GM23338 (cell line): ENCODE results near the gene TCERG1L. TPM values are rescaled to one million over a fixed set of nuclear protein-coding genes. Genes with fewer than 3 reads are reported as not detected.

Experiments
- ATAC-seq: fragments of 200-7000 bp; cut with Tn5 transposase; 3 replicates; pipeline ENCODE4 v1.9.1; 2020
- DNase-seq: peaks from one replicate; pipeline ENCODE4 v3.0.0-alpha.2; 2015; ENCODE audit warnings: low spot score
- H2AFZ ChIP-seq: fragments of 200-600 bp; sonication (generic); 2 replicates; pipeline ENCODE4 v1.8.0; 2016; ENCODE audit warnings: antibody characterized with exemption, mild to moderate bottlenecking, moderate library complexity
- H3F3A ChIP-seq: fragments of 200-600 bp; sonication (generic); replicated peaks from 2 replicates; pipeline ENCODE4 v1.8.0; 2017; ENCODE audit warnings: antibody characterized with exemption, mixed run types, low read depth
- H3K27ac ChIP-seq: fragments of 200-600 bp; sonication (generic); 2 replicates; pipeline ENCODE4 v1.6.1; 2016; ENCODE audit warnings: low read depth
- H3K27me3 ChIP-seq: fragments of 200-600 bp; sonication (generic); 2 replicates; pipeline ENCODE4 v1.8.0; 2016; ENCODE audit warnings: mild to moderate bottlenecking, mixed run types, moderate library complexity; ENCODE audit not compliant: insufficient read depth
- H3K36me3 ChIP-seq: fragments of 200-600 bp; sonication (generic); 2 replicates; pipeline ENCODE4 v1.8.0; 2016; ENCODE audit warnings: mild to moderate bottlenecking; ENCODE audit not compliant: insufficient read depth
- H3K4me1 ChIP-seq: fragments of 200-600 bp; sonication (generic); 2 replicates; pipeline ENCODE4 v1.8.0; 2016; ENCODE audit warnings: mild to moderate bottlenecking, moderate library complexity; ENCODE audit not compliant: insufficient read depth
- H3K4me2 ChIP-seq: fragments of 200-600 bp; sonication (generic); 2 replicates; pipeline ENCODE4 v1.7.1; 2017; ENCODE audit warnings: mixed run types
- H3K4me3 ChIP-seq: fragments of 200-600 bp; sonication (generic); 2 replicates; pipeline ENCODE4 v1.6.1; 2016; ENCODE audit warnings: mixed run types
- H3K79me2 ChIP-seq: fragments of 200-600 bp; sonication (generic); replicated peaks from 2 replicates; pipeline ENCODE4 v1.8.0; 2017; ENCODE audit warnings: mild to moderate bottlenecking; ENCODE audit not compliant: insufficient read depth
- H3K9me2 ChIP-seq: fragments of 200-600 bp; sonication (generic); 2 replicates; pipeline ENCODE4 v1.8.0; 2017; ENCODE audit not compliant: insufficient read depth
- H4K20me1 ChIP-seq: fragments of 200-600 bp; sonication (generic); replicated peaks from 2 replicates; pipeline ENCODE4 v1.8.0; 2017; ENCODE audit warnings: mild to moderate bottlenecking; ENCODE audit not compliant: insufficient read depth
- H3K27ac Mint-ChIP-seq: 2 replicates; pipeline ENCODE4 v1.8.0; 2020; ENCODE audit warnings: inconsistent platforms, mild to moderate bottlenecking, moderate library complexity, mixed read lengths
- H3K27me3 Mint-ChIP-seq: 3 replicates; pipeline ENCODE4 v1.8.0; 2022; ENCODE audit warnings: low read depth, mild to moderate bottlenecking, moderate library complexity, mixed read lengths, inconsistent platforms; ENCODE audit not compliant: insufficient read depth, poor library complexity
- H3K36me3 Mint-ChIP-seq: 3 replicates; pipeline ENCODE4 v1.8.0; 2021; ENCODE audit warnings: low read depth, mild to moderate bottlenecking, inconsistent platforms, moderate library complexity, mixed read lengths
- H3K4me1 Mint-ChIP-seq: 3 replicates; pipeline ENCODE4 v1.8.0; 2020; ENCODE audit warnings: mild to moderate bottlenecking, inconsistent platforms, mixed read lengths
- H3K4me3 Mint-ChIP-seq: 3 replicates; pipeline ENCODE4 v1.8.0; 2021; ENCODE audit warnings: moderate library complexity, mild to moderate bottlenecking, inconsistent platforms, mixed read lengths
- H3K9me3 Mint-ChIP-seq: 3 replicates; pipeline ENCODE4 v1.8.0; 2020; ENCODE audit warnings: moderate library complexity, mild to moderate bottlenecking, inconsistent platforms, mixed read lengths
- CREB1 ChIP-seq: fragments of 250-450 bp; sonication (Bioruptor Pico); IDR thresholded peaks from 2 replicates; pipeline ENCODE4 v1.5.0; 2020; ENCODE audit warnings: low read depth, mild to moderate bottlenecking, moderate library complexity
- CTCF ChIP-seq, 2 experiments: fragments of 200-600 bp in 1 of 2; sonication (generic) in 1 of 2; conservative IDR thresholded peaks; 2 replicates each; pipeline versions ENCODE4 v1.5.1 to v1.6.1; 2016 to 2017; ENCODE audit warnings: antibody characterized with exemption in 2 of 2, low read depth in 2 of 2, mild to moderate bottlenecking in 2 of 2, moderate library complexity in 1 of 2
- EZH2 ChIP-seq: fragments of 200-600 bp; sonication (generic); IDR thresholded peaks from one replicate; pipeline ENCODE4 v1.8.0; 2017; ENCODE audit warnings: antibody characterized with exemption, mild to moderate bottlenecking, low read depth; ENCODE audit not compliant: unreplicated experiment
- EZH2phosphoT487 ChIP-seq: fragments of 200-600 bp; sonication (generic); IDR thresholded peaks from one replicate; pipeline ENCODE4 v1.8.1; 2018; ENCODE audit warnings: antibody characterized with exemption; ENCODE audit not compliant: unreplicated experiment
- NANOG ChIP-seq: IDR thresholded peaks from 2 replicates; pipeline ENCODE4 v1.6.1; 2016; ENCODE audit warnings: antibody characterized with exemption, borderline replicate concordance
- POLR2AphosphoS5 ChIP-seq: IDR thresholded peaks from 2 replicates; pipeline ENCODE4 v1.6.1; 2016; ENCODE audit warnings: antibody characterized with exemption, low read depth
- REST ChIP-seq: IDR thresholded peaks from one replicate; pipeline ENCODE4 v1.6.1; 2018; ENCODE audit warnings: antibody characterized with exemption; ENCODE audit not compliant: unreplicated experiment
- ZNF114 ChIP-seq: fragments of 250-450 bp; sonication (Bioruptor Pico); IDR thresholded peaks from 2 replicates; pipeline ENCODE4 v1.5.0; 2020; ENCODE audit warnings: mild to moderate bottlenecking, moderate library complexity
- polyA plus RNA-seq: library from polyadenylated mRNA; unstranded; fragments of >200 nt; fragmentation: Nextera tagmentation; extraction: Ambion mirVana; gene quantifications from 2 replicates; pipeline ENCODE4 v1.2.1, GENCODE V29; 2016
- total RNA-seq: library from RNA; depleted of rRNA; stranded (reverse); fragments of >200 nt; shearing (Covaris generic); gene quantifications from 2 replicates; pipeline ENCODE4 v1.2.3, GENCODE V29; 2014
- TF ChIP-seq, protein P1 (sequence below): IDR thresholded peaks from 2 replicates; pipeline ENCODE4 v1.6.1; 2016; ENCODE audit warnings: antibody characterized with exemption
- TF ChIP-seq, protein P2 (sequence below): fragments of 250-450 bp; sonication (Bioruptor Pico); IDR thresholded peaks from 2 replicates; pipeline ENCODE4 v1.5.0; 2020; ENCODE audit warnings: mild to moderate bottlenecking, moderate library complexity

Gene TCERG1L
- total and polyA plus RNA-seq, 2 experiments from 2014 or later = 3.9 to 5.5 TPM

DNA sequence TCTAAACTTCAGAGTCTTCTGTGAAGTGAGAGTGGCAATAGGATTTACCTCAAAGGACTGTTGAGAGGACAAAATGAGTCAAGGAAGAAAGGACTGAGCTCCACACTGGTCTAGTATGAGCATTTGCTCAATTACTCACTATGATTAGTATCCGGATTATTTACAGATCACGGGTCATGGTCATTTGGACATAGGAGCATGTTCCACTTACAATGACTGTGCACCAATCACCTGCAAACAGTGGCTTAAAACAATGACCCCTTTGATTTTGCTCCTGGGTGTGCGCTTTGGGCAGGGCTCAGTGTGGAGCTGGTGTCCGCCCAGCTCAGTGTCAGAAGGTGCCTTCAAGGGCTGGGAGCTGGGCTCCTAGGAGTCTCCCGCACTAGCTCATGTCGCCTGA is 225.4 kb downstream of the TCERG1L start (continued):
- TF ChIP-seq, protein P1, sequence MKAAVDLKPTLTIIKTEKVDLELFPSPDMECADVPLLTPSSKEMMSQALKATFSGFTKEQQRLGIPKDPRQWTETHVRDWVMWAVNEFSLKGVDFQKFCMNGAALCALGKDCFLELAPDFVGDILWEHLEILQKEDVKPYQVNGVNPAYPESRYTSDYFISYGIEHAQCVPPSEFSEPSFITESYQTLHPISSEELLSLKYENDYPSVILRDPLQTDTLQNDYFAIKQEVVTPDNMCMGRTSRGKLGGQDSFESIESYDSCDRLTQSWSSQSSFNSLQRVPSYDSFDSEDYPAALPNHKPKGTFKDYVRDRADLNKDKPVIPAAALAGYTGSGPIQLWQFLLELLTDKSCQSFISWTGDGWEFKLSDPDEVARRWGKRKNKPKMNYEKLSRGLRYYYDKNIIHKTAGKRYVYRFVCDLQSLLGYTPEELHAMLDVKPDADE = no peak

DNA sequence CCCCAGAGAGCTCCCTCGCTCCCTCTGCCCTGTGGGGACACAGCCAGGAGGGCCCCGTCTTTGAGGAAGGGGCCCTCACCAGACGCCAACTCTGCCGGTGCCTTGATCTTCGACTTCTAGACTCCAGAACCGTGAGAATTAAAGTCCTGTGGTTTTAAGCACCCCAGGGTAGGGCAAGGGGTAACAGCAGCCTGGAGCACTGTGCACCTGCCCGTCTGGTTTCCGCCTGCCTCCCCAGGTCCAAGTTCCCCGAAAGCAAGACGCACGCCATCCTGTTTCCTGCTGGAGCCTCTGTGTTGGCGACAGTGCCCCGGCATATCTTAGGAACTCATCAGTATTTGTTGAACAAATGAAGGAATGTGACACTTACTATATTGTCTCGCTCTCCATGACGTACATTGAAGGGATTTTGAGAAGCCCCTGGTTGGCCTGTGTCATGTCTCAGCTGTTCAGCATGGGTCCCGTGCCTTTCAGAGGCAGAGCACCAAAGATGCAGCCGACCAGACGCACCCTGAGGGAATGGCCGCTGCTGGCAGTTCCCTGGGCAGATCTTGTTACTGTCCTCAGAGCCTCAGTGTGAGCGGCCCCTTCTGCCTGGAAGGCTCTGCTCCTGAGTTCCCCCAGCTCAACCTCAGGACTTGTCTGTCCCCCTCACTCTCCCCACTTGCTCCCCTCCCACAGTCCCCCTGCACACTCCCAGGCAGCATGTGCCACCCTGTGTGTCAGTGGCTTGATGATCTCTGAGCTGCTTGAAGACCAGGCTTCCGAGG is 226.2 kb downstream of the TCERG1L start:
- H3K27me3 ChIP-seq = no peaks in the 10 kb centered on the region
- no peak for DNase-seq
- TF ChIP-seq CREB1 (CRISPR knock-in tag) (no peak), REST (no peak), ZNF114 (no peak), POLR2AphosphoS5 (no peak), EZH2 (no peak), CTCF (conservative IDR thresholded peaks at IDR 0.05; ENCODE audit: low read depth in 2 of 2) (no peak), NANOG (no peak), EZH2phosphoT487 (no peak)
- TF ChIP-seq, protein P2, sequence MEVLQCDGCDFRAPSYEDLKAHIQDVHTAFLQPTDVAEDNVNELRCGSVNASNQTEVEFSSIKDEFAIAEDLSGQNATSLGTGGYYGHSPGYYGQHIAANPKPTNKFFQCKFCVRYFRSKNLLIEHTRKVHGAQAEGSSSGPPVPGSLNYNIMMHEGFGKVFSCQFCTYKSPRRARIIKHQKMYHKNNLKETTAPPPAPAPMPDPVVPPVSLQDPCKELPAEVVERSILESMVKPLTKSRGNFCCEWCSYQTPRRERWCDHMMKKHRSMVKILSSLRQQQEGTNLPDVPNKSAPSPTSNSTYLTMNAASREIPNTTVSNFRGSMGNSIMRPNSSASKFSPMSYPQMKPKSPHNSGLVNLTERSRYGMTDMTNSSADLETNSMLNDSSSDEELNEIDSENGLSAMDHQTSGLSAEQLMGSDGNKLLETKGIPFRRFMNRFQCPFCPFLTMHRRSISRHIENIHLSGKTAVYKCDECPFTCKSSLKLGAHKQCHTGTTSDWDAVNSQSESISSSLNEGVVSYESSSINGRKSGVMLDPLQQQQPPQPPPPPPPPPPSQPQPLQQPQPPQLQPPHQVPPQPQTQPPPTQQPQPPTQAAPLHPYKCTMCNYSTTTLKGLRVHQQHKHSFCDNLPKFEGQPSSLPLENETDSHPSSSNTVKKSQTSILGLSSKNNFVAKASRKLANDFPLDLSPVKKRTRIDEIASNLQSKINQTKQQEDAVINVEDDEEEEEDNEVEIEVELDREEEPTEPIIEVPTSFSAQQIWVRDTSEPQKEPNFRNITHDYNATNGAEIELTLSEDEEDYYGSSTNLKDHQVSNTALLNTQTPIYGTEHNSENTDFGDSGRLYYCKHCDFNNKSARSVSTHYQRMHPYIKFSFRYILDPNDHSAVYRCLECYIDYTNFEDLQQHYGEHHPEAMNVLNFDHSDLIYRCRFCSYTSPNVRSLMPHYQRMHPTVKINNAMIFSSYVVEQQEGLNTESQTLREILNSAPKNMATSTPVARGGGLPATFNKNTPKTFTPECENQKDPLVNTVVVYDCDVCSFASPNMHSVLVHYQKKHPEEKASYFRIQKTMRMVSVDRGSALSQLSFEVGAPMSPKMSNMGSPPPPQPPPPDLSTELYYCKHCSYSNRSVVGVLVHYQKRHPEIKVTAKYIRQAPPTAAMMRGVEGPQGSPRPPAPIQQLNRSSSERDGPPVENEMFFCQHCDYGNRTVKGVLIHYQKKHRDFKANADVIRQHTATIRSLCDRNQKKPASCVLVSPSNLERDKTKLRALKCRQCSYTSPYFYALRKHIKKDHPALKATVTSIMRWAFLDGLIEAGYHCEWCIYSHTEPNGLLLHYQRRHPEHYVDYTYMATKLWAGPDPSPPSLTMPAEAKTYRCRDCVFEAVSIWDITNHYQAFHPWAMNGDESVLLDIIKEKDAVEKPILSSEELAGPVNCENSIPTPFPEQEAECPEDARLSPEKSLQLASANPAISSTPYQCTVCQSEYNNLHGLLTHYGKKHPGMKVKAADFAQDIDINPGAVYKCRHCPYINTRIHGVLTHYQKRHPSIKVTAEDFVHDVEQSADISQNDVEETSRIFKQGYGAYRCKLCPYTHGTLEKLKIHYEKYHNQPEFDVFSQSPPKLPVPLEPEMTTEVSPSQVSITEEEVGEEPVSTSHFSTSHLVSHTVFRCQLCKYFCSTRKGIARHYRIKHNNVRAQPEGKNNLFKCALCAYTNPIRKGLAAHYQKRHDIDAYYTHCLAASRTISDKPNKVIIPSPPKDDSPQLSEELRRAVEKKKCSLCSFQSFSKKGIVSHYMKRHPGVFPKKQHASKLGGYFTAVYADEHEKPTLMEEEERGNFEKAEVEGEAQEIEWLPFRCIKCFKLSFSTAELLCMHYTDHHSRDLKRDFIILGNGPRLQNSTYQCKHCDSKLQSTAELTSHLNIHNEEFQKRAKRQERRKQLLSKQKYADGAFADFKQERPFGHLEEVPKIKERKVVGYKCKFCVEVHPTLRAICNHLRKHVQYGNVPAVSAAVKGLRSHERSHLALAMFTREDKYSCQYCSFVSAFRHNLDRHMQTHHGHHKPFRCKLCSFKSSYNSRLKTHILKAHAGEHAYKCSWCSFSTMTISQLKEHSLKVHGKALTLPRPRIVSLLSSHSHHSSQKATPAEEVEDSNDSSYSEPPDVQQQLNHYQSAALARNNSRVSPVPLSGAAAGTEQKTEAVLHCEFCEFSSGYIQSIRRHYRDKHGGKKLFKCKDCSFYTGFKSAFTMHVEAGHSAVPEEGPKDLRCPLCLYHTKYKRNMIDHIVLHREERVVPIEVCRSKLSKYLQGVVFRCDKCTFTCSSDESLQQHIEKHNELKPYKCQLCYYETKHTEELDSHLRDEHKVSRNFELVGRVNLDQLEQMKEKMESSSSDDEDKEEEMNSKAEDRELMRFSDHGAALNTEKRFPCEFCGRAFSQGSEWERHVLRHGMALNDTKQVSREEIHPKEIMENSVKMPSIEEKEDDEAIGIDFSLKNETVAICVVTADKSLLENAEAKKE (CRISPR knock-in tag) = no peak
- TF ChIP-seq, protein P1 = no peak

More for the DNA sequence above, 226.2 kb downstream of the TCERG1L start:
- Histone ChIP-seq H3K27ac (no peak overlapping the region), H3K4me1 (no peaks in the 10 kb centered on the region), H3K79me2 (no peaks in the 10 kb centered on the region), H3K36me3 (no peaks in the 10 kb centered on the region), H4K20me1 (no peaks in the 10 kb centered on the region), H3K9me2 (peaks cover 3% of the 10 kb centered on the region; the same call in 1 of the 2 replicates), H3F3A (no peaks in the 10 kb centered on the region), H3K4me3 (no peak overlapping the region), H2AFZ (no peak overlapping the region), H3K4me2 (no peak overlapping the region)
- Mint-ChIP-seq H3K27me3 (peaks cover 12% of the 10 kb centered on the region), H3K4me1 (peaks cover 2% of the 10 kb centered on the region; the same call in 1 of the 3 replicates), H3K36me3 (peaks cover 25% of the 10 kb centered on the region), H3K27ac (no peak overlapping the region), H3K4me3 (no peak overlapping the region), H3K9me3 (peaks cover 82% of the 10 kb centered on the region)
- no peak for ATAC-seq
